Measurements from ENCODE around the gene CACNA1C.

GRCh38 chr12:2061402-2061801, 8.6 kb downstream of the CACNA1C start:
- no peak for TF ChIP-seq RAD21 (IDR thresholded peaks at IDR 0.05; ENCODE audit: low read length)
- TF ChIP-seq CTCF (conservative IDR thresholded peaks at IDR 0.05; ENCODE audit: low read depth, low read length): no peak
- no peak for TF ChIP-seq CEBPB (IDR thresholded peaks at IDR 0.05; ENCODE audit: low read depth, low read length)
- TF ChIP-seq POLR2A (IDR thresholded peaks at IDR 0.05; ENCODE audit: low read depth, low read length): no peak
- TF ChIP-seq FOS (IDR thresholded peaks at IDR 0.05; ENCODE audit: low read depth, low read length): no peak
- TF ChIP-seq MXI1 (IDR thresholded peaks at IDR 0.05; ENCODE audit: borderline replicate concordance, low read depth, low read length): no peak
- TF ChIP-seq USF2 (IDR thresholded peaks at IDR 0.05; ENCODE audit: low read depth, low read length): no peak
- TF ChIP-seq SMC3 (IDR thresholded peaks at IDR 0.05; ENCODE audit: low read depth, low read length): no peak
- no peak for TF ChIP-seq ELK1 (IDR thresholded peaks at IDR 0.05; ENCODE audit: borderline replicate concordance, low read depth, low read length)
- no peak for TF ChIP-seq CHD1 (IDR thresholded peaks at IDR 0.05; ENCODE audit: low read depth, low read length)
- no peak for TF ChIP-seq MAFK (IDR thresholded peaks at IDR 0.05; ENCODE audit: low read depth, low read length)
- no peak for TF ChIP-seq MAZ (IDR thresholded peaks at IDR 0.05; ENCODE audit: borderline replicate concordance, low read depth, low read length)
- TF ChIP-seq RCOR1 (IDR thresholded peaks at IDR 0.05; ENCODE audit: insufficient replicate concordance, low read length): no peak
- TF ChIP-seq NFE2L2 (IDR thresholded peaks at IDR 0.05; ENCODE audit: low read depth, low read length): no peak

Measured in IMR-90 (cell line).